Subcutaneous adipose tissue (tissue), 4 donors: Measurements from ENCODE around the gene IGSF9B. TPM values are rescaled to one million over a fixed set of nuclear protein-coding genes. Genes with fewer than 3 reads are reported as not detected.

Experiments used
- CTCF ChIP-seq: fragments of 450-650 bp; IDR thresholded peaks from one replicate; pipeline ENCODE4 v1.5.1; 2016; ENCODE audit warnings: low read depth, mild to moderate bottlenecking, control low read depth, antibody characterized with exemption, moderate library complexity
- total RNA-seq, 4 donors: library from RNA; depleted of rRNA; stranded (reverse); fragments of >200 nt; gene quantifications; one replicate each; pipeline ENCODE4 v1.1.0, GENCODE V29; 2016

The IGSF9B gene
- total RNA-seq, 4 donors from 2014 or later = 1.0 to 6.8 (median 2.3) TPM

GRCh38 chr11:133939558-133939957 is 17.2 kb downstream of the IGSF9B start:
- no peak for TF ChIP-seq CTCF

- TF ChIP-seq CTCF = no peak
Observed at GRCh38 chr11:133938166-133938565, 18.6 kb downstream of the IGSF9B start.

- TF ChIP-seq CTCF = no peak
Observed at GRCh38 chr11:133937468-133937867, 19.3 kb downstream of the IGSF9B start.

- no peak for TF ChIP-seq CTCF
Observed at GRCh38 chr11:133937015-133937414, 19.8 kb downstream of the IGSF9B start.

- no peak for TF ChIP-seq CTCF
Observed at GRCh38 chr11:133936592-133936991, 20.2 kb downstream of the IGSF9B start.

GRCh38 chr11:133936136-133936535 is 20.6 kb downstream of the IGSF9B start:
- TF ChIP-seq CTCF = no peak

GRCh38 chr11:133935551-133935910 is 21.2 kb downstream of the IGSF9B start:
- TF ChIP-seq CTCF = no peak
